HL-60 (cell line): Measurements from ENCODE around the gene WDFY2.

Experiments used
- DNase-seq, 2 experiments: peaks; one replicate each; pipeline ENCODE4 v3.0.0-alpha.2; 2010 to 2020; ENCODE audit warnings: low read depth in 1 of 2, low spot score in 1 of 2
- H3K27ac ChIP-seq: fragments of 250-450 bp; sonication (Bioruptor Pico); replicated peaks from 2 replicates; pipeline ENCODE4 v1.5.1; 2020; ENCODE audit warnings: mild to moderate bottlenecking, moderate library complexity
- H3K27me3 ChIP-seq: fragments of 250-450 bp; sonication (Bioruptor Pico); 2 replicates; pipeline ENCODE4 v1.5.1; 2021; ENCODE audit warnings: mild to moderate bottlenecking, moderate library complexity; ENCODE audit not compliant: insufficient read depth, poor library complexity, severe bottlenecking
- H3K4me3 ChIP-seq: replicated peaks from 2 replicates; pipeline ENCODE4 v1.5.1; 2011; ENCODE audit warnings: mild to moderate bottlenecking, control low read depth, low read length; ENCODE audit not compliant: insufficient read depth
- GABPA ChIP-seq: IDR thresholded peaks from 2 replicates; pipeline ENCODE4 v1.6.1; 2012; ENCODE audit warnings: low read depth
- POLR2AphosphoS5 ChIP-seq: IDR thresholded peaks from 2 replicates; pipeline ENCODE4 v1.6.1; 2012; ENCODE audit warnings: low read depth
- SPI1 ChIP-seq: IDR thresholded peaks from 2 replicates; pipeline ENCODE4 v1.6.1; 2012; ENCODE audit warnings: low read depth, mild to moderate bottlenecking, borderline replicate concordance
- TF ChIP-seq, protein P1 (sequence below): IDR thresholded peaks from one replicate; pipeline ENCODE4 v1.5.1; 2011; ENCODE audit warnings: low read length, control low read depth, inconsistent platforms; ENCODE audit not compliant: insufficient read depth
- TF ChIP-seq, protein P2 (sequence below): IDR thresholded peaks from 2 replicates; pipeline ENCODE4 v1.6.1; 2012; ENCODE audit warnings: low read depth; ENCODE audit not compliant: insufficient replicate concordance

WDFY2 gene

DNA sequence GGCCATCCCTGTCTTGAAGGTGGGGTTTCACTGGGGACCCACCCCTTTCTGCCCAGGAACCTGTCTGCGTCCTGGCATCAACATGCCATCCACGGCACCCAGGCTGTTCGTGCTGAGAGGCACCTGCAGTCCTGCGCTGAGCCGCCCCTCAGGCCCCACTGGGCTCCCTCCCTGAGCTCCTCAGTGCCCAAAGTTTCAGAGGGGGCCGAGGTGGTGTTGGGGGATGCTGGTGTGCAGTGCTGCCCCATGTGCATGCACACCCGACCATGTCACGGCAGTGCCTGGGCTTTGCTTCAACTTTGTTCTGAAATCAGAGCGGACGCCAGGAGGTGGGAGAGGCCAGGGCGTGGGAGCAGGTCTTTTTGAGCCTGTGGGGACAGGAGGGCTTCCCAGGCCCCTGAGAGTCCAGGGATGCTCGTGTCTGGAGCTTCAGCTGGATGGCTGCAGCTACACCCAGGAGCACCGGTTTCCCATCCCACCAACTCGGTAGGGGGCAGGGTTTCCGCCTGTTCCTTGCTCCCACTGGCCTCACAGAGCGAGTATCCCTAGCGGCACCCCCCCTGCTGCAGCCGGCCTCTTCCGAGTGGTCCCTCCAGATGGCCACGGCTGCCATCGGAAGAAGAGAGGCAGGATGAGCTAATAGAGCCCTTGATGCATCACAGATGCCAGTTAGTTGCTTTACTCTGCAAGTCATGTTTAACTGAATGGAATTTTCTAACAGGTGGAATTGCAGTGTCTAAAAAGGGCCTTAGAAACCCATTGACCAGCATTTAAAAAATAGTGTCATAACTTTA lies 44.0 kb downstream of the WDFY2 start:
- Histone ChIP-seq H3K27ac (no peak overlapping the region), H3K4me3 (no peak overlapping the region), H3K27me3 (no peaks in the 10 kb centered on the region)
- no peak for DNase-seq
- TF ChIP-seq GABPA (no peak), POLR2AphosphoS5 (no peak), SPI1 (no peak)
- TF ChIP-seq, protein P1, sequence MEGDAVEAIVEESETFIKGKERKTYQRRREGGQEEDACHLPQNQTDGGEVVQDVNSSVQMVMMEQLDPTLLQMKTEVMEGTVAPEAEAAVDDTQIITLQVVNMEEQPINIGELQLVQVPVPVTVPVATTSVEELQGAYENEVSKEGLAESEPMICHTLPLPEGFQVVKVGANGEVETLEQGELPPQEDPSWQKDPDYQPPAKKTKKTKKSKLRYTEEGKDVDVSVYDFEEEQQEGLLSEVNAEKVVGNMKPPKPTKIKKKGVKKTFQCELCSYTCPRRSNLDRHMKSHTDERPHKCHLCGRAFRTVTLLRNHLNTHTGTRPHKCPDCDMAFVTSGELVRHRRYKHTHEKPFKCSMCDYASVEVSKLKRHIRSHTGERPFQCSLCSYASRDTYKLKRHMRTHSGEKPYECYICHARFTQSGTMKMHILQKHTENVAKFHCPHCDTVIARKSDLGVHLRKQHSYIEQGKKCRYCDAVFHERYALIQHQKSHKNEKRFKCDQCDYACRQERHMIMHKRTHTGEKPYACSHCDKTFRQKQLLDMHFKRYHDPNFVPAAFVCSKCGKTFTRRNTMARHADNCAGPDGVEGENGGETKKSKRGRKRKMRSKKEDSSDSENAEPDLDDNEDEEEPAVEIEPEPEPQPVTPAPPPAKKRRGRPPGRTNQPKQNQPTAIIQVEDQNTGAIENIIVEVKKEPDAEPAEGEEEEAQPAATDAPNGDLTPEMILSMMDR = no peak
- TF ChIP-seq, protein P2, sequence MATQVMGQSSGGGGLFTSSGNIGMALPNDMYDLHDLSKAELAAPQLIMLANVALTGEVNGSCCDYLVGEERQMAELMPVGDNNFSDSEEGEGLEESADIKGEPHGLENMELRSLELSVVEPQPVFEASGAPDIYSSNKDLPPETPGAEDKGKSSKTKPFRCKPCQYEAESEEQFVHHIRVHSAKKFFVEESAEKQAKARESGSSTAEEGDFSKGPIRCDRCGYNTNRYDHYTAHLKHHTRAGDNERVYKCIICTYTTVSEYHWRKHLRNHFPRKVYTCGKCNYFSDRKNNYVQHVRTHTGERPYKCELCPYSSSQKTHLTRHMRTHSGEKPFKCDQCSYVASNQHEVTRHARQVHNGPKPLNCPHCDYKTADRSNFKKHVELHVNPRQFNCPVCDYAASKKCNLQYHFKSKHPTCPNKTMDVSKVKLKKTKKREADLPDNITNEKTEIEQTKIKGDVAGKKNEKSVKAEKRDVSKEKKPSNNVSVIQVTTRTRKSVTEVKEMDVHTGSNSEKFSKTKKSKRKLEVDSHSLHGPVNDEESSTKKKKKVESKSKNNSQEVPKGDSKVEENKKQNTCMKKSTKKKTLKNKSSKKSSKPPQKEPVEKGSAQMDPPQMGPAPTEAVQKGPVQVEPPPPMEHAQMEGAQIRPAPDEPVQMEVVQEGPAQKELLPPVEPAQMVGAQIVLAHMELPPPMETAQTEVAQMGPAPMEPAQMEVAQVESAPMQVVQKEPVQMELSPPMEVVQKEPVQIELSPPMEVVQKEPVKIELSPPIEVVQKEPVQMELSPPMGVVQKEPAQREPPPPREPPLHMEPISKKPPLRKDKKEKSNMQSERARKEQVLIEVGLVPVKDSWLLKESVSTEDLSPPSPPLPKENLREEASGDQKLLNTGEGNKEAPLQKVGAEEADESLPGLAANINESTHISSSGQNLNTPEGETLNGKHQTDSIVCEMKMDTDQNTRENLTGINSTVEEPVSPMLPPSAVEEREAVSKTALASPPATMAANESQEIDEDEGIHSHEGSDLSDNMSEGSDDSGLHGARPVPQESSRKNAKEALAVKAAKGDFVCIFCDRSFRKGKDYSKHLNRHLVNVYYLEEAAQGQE = no peak

DNA sequence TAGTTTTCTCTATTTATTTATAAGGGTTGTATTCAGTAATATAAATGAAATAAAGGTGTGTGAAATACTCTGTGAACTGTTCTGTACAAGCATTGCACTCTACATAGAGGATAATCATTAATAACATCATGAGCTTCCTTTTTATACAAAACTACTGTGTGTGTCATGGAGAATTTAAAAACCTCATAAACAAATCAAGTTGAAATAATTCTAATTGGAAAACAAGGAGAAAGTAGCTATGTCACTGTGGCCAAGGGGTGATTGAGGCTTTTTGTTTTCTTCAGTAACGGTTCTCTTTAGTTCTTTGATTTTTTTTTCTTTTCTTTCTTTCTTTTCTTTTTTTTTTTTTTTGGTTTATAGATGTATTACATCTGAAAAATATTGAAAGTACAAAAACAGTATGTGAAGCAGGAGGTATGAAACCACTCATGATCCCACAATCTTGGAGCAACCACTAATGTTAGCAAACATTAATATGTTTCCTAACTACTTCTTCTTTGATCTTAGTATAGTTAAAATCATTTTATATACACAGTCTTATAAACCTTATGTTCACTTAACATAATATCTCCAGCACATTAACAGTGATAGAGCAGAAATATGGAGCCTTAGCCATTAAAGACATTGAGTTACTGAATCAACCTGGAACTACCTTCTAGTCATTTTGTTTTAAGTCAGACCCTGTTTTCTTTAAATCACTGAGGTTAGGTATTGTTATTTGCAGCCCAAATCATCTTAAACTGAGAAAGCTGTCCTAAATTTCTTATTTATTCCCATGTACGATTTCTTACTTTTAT lies 45.4 kb downstream of the WDFY2 start:
- Histone ChIP-seq H3K4me3 (no peak overlapping the region), H3K27me3 (no peaks in the 10 kb centered on the region), H3K27ac (no peak overlapping the region)
- DNase-seq = no peak
- TF ChIP-seq, protein P2 = no peak
- no peak for TF ChIP-seq SPI1
- TF ChIP-seq POLR2AphosphoS5 = no peak
- TF ChIP-seq, protein P1 = no peak
- TF ChIP-seq GABPA = no peak

DNA sequence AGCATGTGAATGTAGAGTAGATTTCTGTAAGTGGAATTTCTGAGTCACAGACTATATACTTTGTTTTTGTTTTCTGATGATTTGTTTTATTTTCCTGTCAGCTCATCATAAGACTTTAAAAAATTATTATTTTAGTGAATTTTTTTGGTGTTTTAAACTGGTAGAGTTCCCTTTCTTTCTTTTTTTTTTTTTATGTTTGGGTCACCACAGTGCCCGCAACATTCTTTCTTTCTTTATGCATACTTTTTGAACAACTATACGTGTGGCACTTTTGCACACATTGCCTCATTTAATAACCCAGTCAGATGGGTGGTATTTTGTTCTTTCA lies 46.0 kb downstream of the WDFY2 start:
- Histone ChIP-seq H3K27ac (no peak overlapping the region), H3K27me3 (no peaks in the 10 kb centered on the region), H3K4me3 (no peak overlapping the region)
- TF ChIP-seq GABPA (no peak), POLR2AphosphoS5 (no peak), SPI1 (no peak)
- TF ChIP-seq, protein P2 = no peak
- TF ChIP-seq, protein P1 = no peak
- DNase-seq = no peak
